Placental epithelial cell (primary cell): ENCODE measurements around the gene MRPL16. TPM values are rescaled to one million over a fixed set of nuclear protein-coding genes. Genes with fewer than 3 reads are reported as not detected.

Experiments
- total RNA-seq: library from RNA; depleted of rRNA; stranded (reverse); fragments of >200 nt; gene quantifications from 2 replicates; pipeline ENCODE4 v1.2.3, GENCODE V29; 2012

Gene MRPL16
- total RNA-seq, result 21.8 and 27.5 TPM in 2 replicates

GRCh38 chr11:59810189-59810910 is at the start of gene MRPL16:
Gene MRPL16 (minus strand): TSS chr11:59810778. CDS start chr11:59810658, 120 bp downstream.

GRCh38 chr11:59845399-59845798 is 34.8 kb upstream of the MRPL16 start, which contains the start of gene CBLIF:
Gene CBLIF (minus strand): TSS chr11:59845499. CDS start chr11:59845453, 46 bp downstream.

Other genes with a start within 250 kb of the MRPL16 start
- gene OSBP, start 195.0 kb downstream of the MRPL16 start, total RNA-seq, result 33.2 and 45.1 TPM in 2 replicates
- 12.4 and 14.9 TPM in 2 replicates for gene PATL1, start 141.7 kb downstream of the MRPL16 start, total RNA-seq
- gene OR10V1, start 96.9 kb downstream of the MRPL16 start, total RNA-seq, result not detected in 2 replicates
- 23.2 and 35.7 TPM in 2 replicates for gene STX3, start 55.4 kb downstream of the MRPL16 start, total RNA-seq
- gene CBLIF, start 34.7 kb upstream of the MRPL16 start, total RNA-seq, result not detected in 2 replicates
- gene TCN1, start 55.7 kb upstream of the MRPL16 start, total RNA-seq, result 0.11 TPM in 1 of 2 replicates, not detected in the other
- gene OOSP3, start 68.0 kb upstream of the MRPL16 start, total RNA-seq, result not detected in 2 replicates
- 0.39 TPM in 1 of 2 replicates, not detected in the other for gene OOSP1, start 127.7 kb upstream of the MRPL16 start, total RNA-seq
- gene OOSP4A, start 153.3 kb upstream of the MRPL16 start, total RNA-seq, result not detected in 2 replicates
- gene OOSP4B, start 206.4 kb upstream of the MRPL16 start, total RNA-seq, result not detected in 2 replicates
- not detected in 2 replicates for gene OOSP2, start 229.6 kb upstream of the MRPL16 start, total RNA-seq
- not detected in 2 replicates for gene MS4A3, start 245.9 kb upstream of the MRPL16 start, total RNA-seq